Measurements from ENCODE around the gene CTNNA3. TPM values are rescaled to one million over a fixed set of nuclear protein-coding genes. Genes with fewer than 3 reads are reported as not detected.

The CTNNA3 gene
- total RNA-seq, 1 donor from 2014 or later: not detected

DNA sequence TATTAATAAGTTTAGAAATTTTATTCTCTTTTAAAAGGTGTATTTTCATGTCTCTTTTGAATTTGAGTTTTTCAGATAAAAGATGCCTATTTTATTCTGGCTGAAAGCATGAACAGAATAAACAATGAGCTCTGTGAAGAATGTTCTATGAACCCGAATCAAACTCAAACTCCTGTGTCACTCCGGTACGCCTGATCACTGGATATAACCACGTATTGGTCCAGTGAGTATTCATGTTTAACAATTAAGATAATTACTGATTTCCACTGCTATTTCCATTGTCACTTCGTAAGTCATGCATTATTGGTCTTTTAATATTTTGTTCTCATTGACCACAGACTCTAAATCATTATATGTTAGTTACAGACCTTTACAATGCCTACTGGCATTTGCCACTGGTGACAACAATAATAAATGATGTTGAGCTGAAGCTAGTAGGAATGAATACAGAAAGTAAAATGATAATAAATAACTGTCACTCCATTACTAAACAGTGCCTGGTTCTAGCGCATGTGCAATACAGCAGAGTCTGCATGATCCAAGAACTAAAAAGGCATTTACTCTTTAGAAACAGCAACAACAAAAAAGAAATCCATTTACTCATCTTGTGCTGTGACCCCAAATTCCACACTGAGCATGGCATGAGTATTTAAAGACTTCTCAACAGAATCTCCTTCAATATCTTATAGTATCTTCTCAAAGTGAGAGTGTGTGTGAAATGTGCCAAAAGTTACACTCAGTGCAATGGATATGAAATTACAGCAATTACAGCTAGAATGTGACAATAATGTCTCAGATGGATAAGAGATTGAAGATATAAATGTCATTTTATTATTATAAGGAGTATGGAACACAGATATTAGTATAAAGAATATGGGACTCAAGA, 1597.2 kb downstream of the CTNNA3 start:
- TF ChIP-seq, protein P1, sequence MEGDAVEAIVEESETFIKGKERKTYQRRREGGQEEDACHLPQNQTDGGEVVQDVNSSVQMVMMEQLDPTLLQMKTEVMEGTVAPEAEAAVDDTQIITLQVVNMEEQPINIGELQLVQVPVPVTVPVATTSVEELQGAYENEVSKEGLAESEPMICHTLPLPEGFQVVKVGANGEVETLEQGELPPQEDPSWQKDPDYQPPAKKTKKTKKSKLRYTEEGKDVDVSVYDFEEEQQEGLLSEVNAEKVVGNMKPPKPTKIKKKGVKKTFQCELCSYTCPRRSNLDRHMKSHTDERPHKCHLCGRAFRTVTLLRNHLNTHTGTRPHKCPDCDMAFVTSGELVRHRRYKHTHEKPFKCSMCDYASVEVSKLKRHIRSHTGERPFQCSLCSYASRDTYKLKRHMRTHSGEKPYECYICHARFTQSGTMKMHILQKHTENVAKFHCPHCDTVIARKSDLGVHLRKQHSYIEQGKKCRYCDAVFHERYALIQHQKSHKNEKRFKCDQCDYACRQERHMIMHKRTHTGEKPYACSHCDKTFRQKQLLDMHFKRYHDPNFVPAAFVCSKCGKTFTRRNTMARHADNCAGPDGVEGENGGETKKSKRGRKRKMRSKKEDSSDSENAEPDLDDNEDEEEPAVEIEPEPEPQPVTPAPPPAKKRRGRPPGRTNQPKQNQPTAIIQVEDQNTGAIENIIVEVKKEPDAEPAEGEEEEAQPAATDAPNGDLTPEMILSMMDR (IDR thresholded peaks at IDR 0.05): no peak
- Mint-ChIP-seq H3K36me3 (ENCODE audit: low read depth) (no peaks in the 10 kb centered on the region), H3K9me3 (no peaks in the 10 kb centered on the region), H3K27me3 (no peaks in the 10 kb centered on the region), H3K4me1 (no peaks in the 10 kb centered on the region), H3K4me3 (no peak overlapping the region), H3K27ac (no peak overlapping the region)
- DNase-seq (no peak), ATAC-seq (ENCODE audit: low read depth) (no peak)
- CTCF ChIA-PET: no interaction called here
- intact Hi-C loops (cut with micrococcal nuclease): no loop called here
- POLR2A ChIA-PET: no interaction called here

DNA sequence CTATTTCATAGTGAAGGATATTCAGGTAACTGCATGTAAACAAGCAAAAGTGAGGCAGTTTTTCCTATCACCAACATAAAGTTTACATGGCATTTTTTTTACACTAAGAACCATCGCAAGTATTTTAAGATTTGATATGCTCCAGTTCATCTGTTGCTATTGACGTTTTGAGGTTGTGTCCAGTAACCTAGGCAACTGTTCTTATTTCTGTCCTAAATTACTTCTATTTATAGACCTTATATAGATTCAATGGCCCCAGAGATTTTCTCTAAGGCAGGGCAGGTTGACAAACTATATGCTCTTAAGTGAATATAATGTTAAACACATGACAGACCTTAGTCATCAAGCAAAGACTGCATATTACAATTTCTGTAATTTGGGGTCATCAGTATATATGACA, 1600.4 kb downstream of the CTNNA3 start:
- no peak overlapping the region for H3K27ac Mint-ChIP-seq
- no peak for ATAC-seq (ENCODE audit: low read depth)

DNA sequence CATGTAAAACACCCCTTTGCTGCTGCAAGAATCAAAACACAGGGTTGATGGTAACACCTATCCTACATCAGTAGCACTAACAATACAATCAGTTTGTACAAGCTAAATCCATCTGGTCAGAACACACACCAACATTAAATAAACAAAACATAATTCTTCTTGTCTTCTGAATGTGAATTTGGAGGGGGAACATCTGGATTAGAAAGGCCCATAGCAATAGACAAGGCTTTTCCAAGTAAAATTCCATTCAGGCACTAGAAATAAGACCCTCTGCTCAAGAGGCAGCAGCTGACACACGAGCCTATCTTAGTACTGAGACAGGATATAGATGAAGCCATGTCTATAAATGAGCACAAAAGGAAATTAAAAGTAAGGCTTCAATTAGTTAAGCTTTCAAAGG, 1610.1 kb downstream of the CTNNA3 start:
- H3K9me3 Mint-ChIP-seq: peaks cover 4% of the 10 kb centered on the region
- H3K4me1 Mint-ChIP-seq: no peaks in the 10 kb centered on the region
- ATAC-seq (ENCODE audit: low read depth) (no peak), DNase-seq (no peak)
- TF ChIP-seq, protein P1 (IDR thresholded peaks at IDR 0.05): no peak
- CTCF ChIA-PET: no interaction called here
- H3K27me3 Mint-ChIP-seq: no peaks in the 10 kb centered on the region
- no peaks in the 10 kb centered on the region for H3K36me3 Mint-ChIP-seq (ENCODE audit: low read depth)
- intact Hi-C loops (cut with micrococcal nuclease): no loop called here
- no peak overlapping the region for H3K4me3 Mint-ChIP-seq
- H3K27ac Mint-ChIP-seq: no peak overlapping the region
- POLR2A ChIA-PET: no interaction called here

More for the DNA sequence above, 1600.4 kb downstream of the CTNNA3 start:
- no peak for DNase-seq
- Mint-ChIP-seq H3K4me1 (no peaks in the 10 kb centered on the region), H3K27me3 (no peaks in the 10 kb centered on the region), H3K9me3 (no peaks in the 10 kb centered on the region), H3K4me3 (no peak overlapping the region), H3K36me3 (ENCODE audit: low read depth) (no peaks in the 10 kb centered on the region)
- POLR2A ChIA-PET: no interaction called here
- CTCF ChIA-PET: no interaction called here
- intact Hi-C loops (cut with micrococcal nuclease): no loop called here
- TF ChIP-seq, protein P1 (IDR thresholded peaks at IDR 0.05): no peak

DNA sequence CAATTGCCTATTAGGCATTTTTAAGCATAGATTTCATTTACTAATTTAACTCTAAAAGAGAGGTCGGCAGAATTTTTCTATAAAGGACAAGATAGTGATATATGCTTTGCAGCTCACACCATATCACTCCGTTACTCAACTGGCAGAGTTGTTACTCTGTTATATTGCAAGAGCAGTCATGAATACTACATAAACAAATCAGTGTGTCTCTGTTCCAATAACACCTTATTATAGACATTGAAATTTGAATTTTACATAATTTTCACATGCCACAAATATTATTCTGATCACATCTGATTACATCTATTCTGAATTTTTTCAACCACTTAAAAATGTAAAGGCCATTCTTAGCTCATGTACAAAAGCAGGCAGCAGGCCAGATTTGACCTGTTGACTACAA, 1624.1 kb downstream of the CTNNA3 start:
- no peaks in the 10 kb centered on the region for H3K4me1 Mint-ChIP-seq
- ATAC-seq (ENCODE audit: low read depth) (no peak), DNase-seq (no peak)
- CTCF ChIA-PET: no interaction called here
- no peak overlapping the region for H3K4me3 Mint-ChIP-seq
- no peak overlapping the region for H3K27ac Mint-ChIP-seq
- H3K27me3 Mint-ChIP-seq: no peaks in the 10 kb centered on the region
- intact Hi-C loops (cut with micrococcal nuclease): no loop called here
- no peaks in the 10 kb centered on the region for H3K36me3 Mint-ChIP-seq (ENCODE audit: low read depth)
- H3K9me3 Mint-ChIP-seq: peaks cover 4% of the 10 kb centered on the region
- TF ChIP-seq, protein P1 (IDR thresholded peaks at IDR 0.05): no peak
- POLR2A ChIA-PET: no interaction called here

DNA sequence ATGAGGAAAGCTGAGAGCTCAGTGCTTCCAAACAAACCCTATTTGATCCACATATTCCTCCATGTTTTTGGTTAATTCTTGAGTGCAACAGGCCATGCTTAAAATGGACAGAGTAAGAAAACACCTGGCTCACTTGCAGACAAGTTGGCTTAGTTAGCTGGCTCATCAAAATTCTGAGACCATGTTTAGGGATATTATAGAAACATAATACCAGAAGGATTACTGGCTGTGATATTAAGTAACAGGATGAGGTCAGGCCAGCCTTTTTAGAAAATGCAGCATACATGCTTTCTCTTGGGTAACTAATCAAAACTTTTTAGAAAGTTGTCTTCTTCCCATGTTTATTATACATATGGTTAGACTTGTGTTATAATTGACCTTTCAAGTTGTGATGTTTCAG, 1637.4 kb downstream of the CTNNA3 start:
- Mint-ChIP-seq H3K27ac (no peak overlapping the region), H3K27me3 (no peaks in the 10 kb centered on the region), H3K36me3 (ENCODE audit: low read depth) (no peaks in the 10 kb centered on the region), H3K4me3 (no peak overlapping the region), H3K4me1 (no peaks in the 10 kb centered on the region), H3K9me3 (peaks cover 2% of the 10 kb centered on the region)
- intact Hi-C loops (cut with micrococcal nuclease): no loop called here
- ChIA-PET POLR2A (no interaction called here), CTCF (no interaction called here)
- ATAC-seq (ENCODE audit: low read depth) (no peak), DNase-seq (no peak)
- TF ChIP-seq, protein P1 (IDR thresholded peaks at IDR 0.05): no peak

All from activated B cell treated with CpG ODN at 0.5 μM for 24 hours (primary cell).